HCT116 (cell line): ENCODE results near the gene CHCHD3. TPM values are rescaled to one million over a fixed set of nuclear protein-coding genes. Genes with fewer than 3 reads are reported as not detected.

Experiments used
- ATAC-seq: fragments of 200-7000 bp; cut with Tn5 transposase; 2 replicates; pipeline ENCODE4 v1.9.1; 2020; ENCODE audit warnings: mild to moderate bottlenecking, moderate library complexity
- BruUV-seq: library from RNA; stranded (reverse); fragments of 400-500 nt; replicated peaks from 2 replicates; lab custom pipeline; 2021; lab: Mats Ljungman, UMichigan
- CTCF ChIA-PET: fragments of 300-600 bp; sonication (Branson Sonifier 250); formaldehyde crosslinking; loops from one replicate; lab custom pipeline; 2021; ENCODE audit warnings: antibody characterized with exemption; lab: Charles Lee
- POLR2A ChIA-PET: fragments of 300-600, 350-600 bp; sonication (Branson Sonifier 250); formaldehyde crosslinking; loops from one replicate; lab custom pipeline; 2021; ENCODE audit warnings: antibody characterized with exemption; lab: Charles Lee
- RAD21 ChIA-PET, 2 experiments: fragments of 300-600 bp; sonication (Branson Sonifier 250); formaldehyde crosslinking; loops; one replicate each; lab custom pipeline; 2023; ENCODE audit warnings: low total read pairs in 2 of 2; ENCODE audit not compliant: uncharacterized antibody in 2 of 2, unreplicated experiment in 2 of 2, low non-redundant PET in 1 of 2; lab: Charles Lee
- DNase-seq: peaks from one replicate; pipeline ENCODE4 v3.0.0-alpha.2; 2010; ENCODE audit warnings: low read depth, low spot score
- H2AFZ ChIP-seq: fragments of 200-600 bp; shearing (Covaris generic), sonication (generic); 2 replicates; pipeline ENCODE4 v1.6.1; 2017; ENCODE audit warnings: low read depth, mixed run types, mixed read lengths, antibody characterized with exemption, low read length; ENCODE audit not compliant: poor library complexity, severe bottlenecking
- H3K27ac ChIP-seq: 2 replicates; pipeline ENCODE4 v1.5.1; 2012; ENCODE audit warnings: low read depth, low read length
- H3K27me3 ChIP-seq: fragments of 200-600 bp; sonication (generic); 2 replicates; pipeline ENCODE4 v1.6.1; 2016; ENCODE audit warnings: mixed run types, low read length, mixed read lengths; ENCODE audit not compliant: insufficient read depth
- H3K36me3 ChIP-seq, 2 experiments: fragments of 200-500 bp in 1 of 2; fragments of 200-600 bp in 1 of 2; sonication (Bioruptor generic) in 1 of 2; sonication (generic) in 1 of 2; 2 replicates each; pipeline versions ENCODE4 v1.5.1 to v1.6.1; 2014 to 2016; ENCODE audit warnings: low read length in 2 of 2, inconsistent platforms in 1 of 2, mixed read lengths in 1 of 2, mixed run types in 1 of 2; ENCODE audit not compliant: insufficient read depth in 2 of 2, control insufficient read depth in 1 of 2
- H3K4me1 ChIP-seq, 2 experiments: fragments of 200-600 bp in 1 of 2; sonication (generic) in 1 of 2; 2 replicates each; pipeline versions ENCODE4 v1.5.1 to v1.6.1; 2012 to 2017; ENCODE audit warnings: low read length in 2 of 2, inconsistent platforms in 1 of 2, mild to moderate bottlenecking in 1 of 2, mixed read lengths in 1 of 2, mixed run types in 1 of 2, moderate library complexity in 1 of 2; ENCODE audit not compliant: insufficient read depth in 2 of 2, control insufficient read depth in 1 of 2
- H3K4me2 ChIP-seq: fragments of 200-600 bp; sonication (generic); 2 replicates; pipeline ENCODE4 v1.6.1; 2017; ENCODE audit warnings: mixed run types, low read length, mixed read lengths
- H3K4me3 ChIP-seq, 2 experiments: fragments of 200-600 bp in 1 of 2; sonication (generic) in 1 of 2; replicated peaks in 1 of 2; 2 replicates each; pipeline ENCODE4 v1.5.1; 2011 to 2016; ENCODE audit warnings: low read length in 2 of 2, control low read depth in 1 of 2, low read depth in 1 of 2, mild to moderate bottlenecking in 1 of 2, mixed read lengths in 1 of 2, mixed run types in 1 of 2
- H3K79me2 ChIP-seq: fragments of 200-600 bp; sonication (generic); 2 replicates; pipeline ENCODE4 v1.6.1; 2017; ENCODE audit warnings: mild to moderate bottlenecking, mixed run types, low read length, moderate library complexity, mixed read lengths; ENCODE audit not compliant: insufficient read depth
- H3K9ac ChIP-seq: fragments of 200-600 bp; sonication (generic); 2 replicates; pipeline ENCODE4 v1.6.1; 2016; ENCODE audit warnings: low read length, mixed read lengths
- H3K9me2 ChIP-seq: fragments of 200-600 bp; sonication (generic), shearing (Covaris generic); 2 replicates; pipeline ENCODE4 v1.6.1; 2017; ENCODE audit warnings: mixed run types, mild to moderate bottlenecking, moderate library complexity; ENCODE audit not compliant: insufficient read depth
- H3K9me3 ChIP-seq, 2 experiments: fragments of 200-500 bp in 1 of 2; fragments of 200-600 bp in 1 of 2; sonication (Bioruptor generic) in 1 of 2; sonication (generic) in 1 of 2; 2 replicates each; pipeline ENCODE4 v1.6.1; 2014 to 2017; ENCODE audit warnings: low read length in 2 of 2, mixed read lengths in 2 of 2, inconsistent platforms in 1 of 2, low read depth in 1 of 2, mild to moderate bottlenecking in 1 of 2, mixed run types in 1 of 2, moderate library complexity in 1 of 2; ENCODE audit not compliant: control insufficient read depth in 1 of 2, insufficient read depth in 1 of 2
- H4K20me1 ChIP-seq: fragments of 200-600 bp; sonication (generic), shearing (Covaris generic); 2 replicates; pipeline ENCODE4 v1.6.1; 2017; ENCODE audit warnings: mixed run types, mild to moderate bottlenecking, moderate library complexity; ENCODE audit not compliant: insufficient read depth
- CBX3 ChIP-seq: IDR thresholded peaks from 2 replicates; pipeline ENCODE4 v1.6.1; 2012; ENCODE audit warnings: low read depth
- ELF1 ChIP-seq: IDR thresholded peaks from 2 replicates; pipeline ENCODE4 v1.6.1; 2012; ENCODE audit warnings: low read depth, borderline replicate concordance
- EZH2phosphoT487 ChIP-seq: fragments of 200-600 bp; IDR thresholded peaks from 2 replicates; pipeline ENCODE4 v1.6.1; 2018; ENCODE audit warnings: antibody characterized with exemption, borderline replicate concordance
- JUND ChIP-seq: IDR thresholded peaks from 2 replicates; pipeline ENCODE4 v1.6.1; 2012
- intact Hi-C: fragments of 100-400 bp; cut with micrococcal nuclease; formaldehyde crosslinking; loops from 2 replicates; pipeline ENCODE4 v1.10.0; 2022
- total RNA-seq: library from RNA; stranded (reverse); gene quantifications from one replicate; pipeline ENCODE4 v1.2.1, GENCODE V29; 2021; ENCODE audit not compliant: unreplicated experiment
- TF ChIP-seq, protein P1 (sequence below), 3 experiments: fragments of 200-600 bp in 1 of 3; sonication (generic) in 1 of 3; IDR thresholded peaks in 2 of 3; conservative IDR thresholded peaks in 1 of 3; 2 replicates each; pipeline ENCODE4 v1.5.1; 2012 to 2017; ENCODE audit warnings: low read depth in 2 of 3, low read length in 2 of 3, antibody characterized with exemption in 1 of 3, borderline replicate concordance in 1 of 3, control low read depth in 1 of 3, mild to moderate bottlenecking in 1 of 3, mixed read lengths in 1 of 3, mixed run types in 1 of 3, moderate library complexity in 1 of 3; ENCODE audit not compliant: insufficient read depth in 1 of 3

Gene CHCHD3
- total RNA-seq, 1 experiment from 2014 or later: 73.5 TPM

DNA sequence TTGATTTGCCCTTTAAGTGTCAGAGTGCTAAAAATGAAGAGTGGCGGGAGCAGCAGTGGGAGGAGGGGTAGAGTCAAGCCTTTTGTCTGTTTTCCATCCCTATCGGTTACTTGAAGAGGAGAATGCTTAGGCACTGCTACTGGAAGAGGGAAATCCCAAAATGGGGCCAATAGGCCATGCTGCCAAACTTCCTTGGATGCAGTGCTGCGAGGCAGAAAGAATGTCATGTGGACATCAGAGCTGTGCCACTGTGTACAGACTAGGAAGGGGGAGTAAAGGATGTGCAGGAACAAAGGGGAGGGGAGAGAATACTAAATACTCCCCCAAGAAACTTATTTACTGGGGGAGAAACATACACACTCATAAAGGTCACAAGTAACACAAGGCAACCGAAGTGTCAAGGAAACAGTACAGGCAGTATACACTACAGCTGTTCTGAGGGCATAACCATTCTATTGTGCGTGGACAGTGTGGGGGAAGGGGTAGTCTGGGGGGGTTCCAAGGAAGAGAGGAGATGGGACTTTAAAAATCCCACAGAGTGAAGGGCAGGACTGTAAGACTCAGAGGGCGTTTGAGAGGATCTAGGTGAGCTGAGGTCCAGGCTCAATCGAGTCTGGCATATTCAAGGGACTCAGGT, 276.9 kb downstream of the CHCHD3 start:
- Histone ChIP-seq H3K9ac (no peak overlapping the region), H3K4me2 (no peak overlapping the region), H3K4me1 (no peaks in the 10 kb centered on the region), H3K4me3 (no peak overlapping the region), H3K36me3 (no peaks in the 10 kb centered on the region), H3K9me2 (no peaks in the 10 kb centered on the region), H4K20me1 (no peaks in the 10 kb centered on the region), H2AFZ (no peak overlapping the region), H3K27ac (no peak overlapping the region), H3K79me2 (no peaks in the 10 kb centered on the region), H3K9me3 (no peaks in the 10 kb centered on the region), H3K27me3 (no peaks in the 10 kb centered on the region)
- ChIA-PET CTCF (no interaction called here), POLR2A (no interaction called here), RAD21 (no interaction called here)
- no peak for TF ChIP-seq JUND
- intact Hi-C loops: no loop called here
- BruUV-seq: no TSS peak
- DNase-seq (no peak), ATAC-seq (no peak)

DNA sequence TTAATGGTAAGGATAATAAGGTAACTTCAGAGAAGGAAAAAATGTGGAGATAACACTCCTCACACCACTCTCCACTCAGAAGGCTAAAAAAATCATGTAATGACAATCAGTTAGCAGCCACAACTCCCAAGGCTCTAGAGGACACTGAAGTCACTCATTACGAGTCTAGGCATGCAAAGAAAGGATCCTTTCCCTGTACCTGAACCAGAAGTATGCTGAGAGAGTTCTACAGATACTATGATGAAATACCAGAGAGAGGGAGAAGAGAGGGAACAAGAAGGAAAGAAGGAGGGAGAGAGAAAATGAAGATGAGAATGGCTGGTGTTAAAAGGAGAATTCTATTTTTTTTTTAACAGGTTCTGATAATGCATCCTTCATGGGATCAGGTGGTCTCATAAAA, 281.4 kb downstream of the CHCHD3 start:
- H3K27me3 ChIP-seq: no peaks in the 10 kb centered on the region
- no peaks in the 10 kb centered on the region for H3K4me1 ChIP-seq
- BruUV-seq: no TSS peak
- H3K36me3 ChIP-seq: no peaks in the 10 kb centered on the region
- RAD21 ChIA-PET: no interaction called here
- no peak overlapping the region for H3K4me2 ChIP-seq
- no peak overlapping the region for H3K27ac ChIP-seq
- no peaks in the 10 kb centered on the region for H3K9me3 ChIP-seq
- no peak for ATAC-seq
- H4K20me1 ChIP-seq: no peaks in the 10 kb centered on the region
- H2AFZ ChIP-seq: no peak overlapping the region
- CTCF ChIA-PET: no interaction called here
- intact Hi-C loops: no loop called here
- POLR2A ChIA-PET: no interaction called here
- DNase-seq: no peak
- no peaks in the 10 kb centered on the region for H3K79me2 ChIP-seq
- TF ChIP-seq EZH2phosphoT487 (no peak), CBX3 (no peak), ELF1 (no peak)
- TF ChIP-seq, protein P1, sequence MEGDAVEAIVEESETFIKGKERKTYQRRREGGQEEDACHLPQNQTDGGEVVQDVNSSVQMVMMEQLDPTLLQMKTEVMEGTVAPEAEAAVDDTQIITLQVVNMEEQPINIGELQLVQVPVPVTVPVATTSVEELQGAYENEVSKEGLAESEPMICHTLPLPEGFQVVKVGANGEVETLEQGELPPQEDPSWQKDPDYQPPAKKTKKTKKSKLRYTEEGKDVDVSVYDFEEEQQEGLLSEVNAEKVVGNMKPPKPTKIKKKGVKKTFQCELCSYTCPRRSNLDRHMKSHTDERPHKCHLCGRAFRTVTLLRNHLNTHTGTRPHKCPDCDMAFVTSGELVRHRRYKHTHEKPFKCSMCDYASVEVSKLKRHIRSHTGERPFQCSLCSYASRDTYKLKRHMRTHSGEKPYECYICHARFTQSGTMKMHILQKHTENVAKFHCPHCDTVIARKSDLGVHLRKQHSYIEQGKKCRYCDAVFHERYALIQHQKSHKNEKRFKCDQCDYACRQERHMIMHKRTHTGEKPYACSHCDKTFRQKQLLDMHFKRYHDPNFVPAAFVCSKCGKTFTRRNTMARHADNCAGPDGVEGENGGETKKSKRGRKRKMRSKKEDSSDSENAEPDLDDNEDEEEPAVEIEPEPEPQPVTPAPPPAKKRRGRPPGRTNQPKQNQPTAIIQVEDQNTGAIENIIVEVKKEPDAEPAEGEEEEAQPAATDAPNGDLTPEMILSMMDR (IDR thresholded peaks at IDR 0.05 in 2 of 3, conservative IDR thresholded peaks at IDR 0.05 in 1 of 3; ENCODE audit: borderline replicate concordance in 1 of 3, insufficient read depth in 1 of 3, low read depth in 2 of 3, low read length in 2 of 3): no peak
- no peaks in the 10 kb centered on the region for H3K9me2 ChIP-seq
- no peak overlapping the region for H3K4me3 ChIP-seq
- H3K9ac ChIP-seq: no peak overlapping the region
